ENCODE data around the gene FUT3. TPM values are rescaled to one million over a fixed set of nuclear protein-coding genes. Genes with fewer than 3 reads are reported as not detected.

Gene FUT3
- not detected for total RNA-seq

GRCh38 chr19:5851302-5851701 is at the start of gene FUT3:
FUT3 (minus strand) TSS chr19:5851449.
- Mint-ChIP-seq H3K4me1 (no peaks in the 10 kb centered on the region), H3K27ac (no peak within 1 kb of the TSS), H3K9me3 (ENCODE audit: low read depth) (no peaks in the 10 kb centered on the region), H3K4me3 (no peak within 1 kb of the TSS), H3K36me3 (no peaks in the 10 kb centered on the region), H3K27me3 (no peaks in the 10 kb centered on the region)
- ATAC-seq (no peak), DNase-seq (no peak)
- CTCF ChIA-PET: no interaction called here

DNA sequence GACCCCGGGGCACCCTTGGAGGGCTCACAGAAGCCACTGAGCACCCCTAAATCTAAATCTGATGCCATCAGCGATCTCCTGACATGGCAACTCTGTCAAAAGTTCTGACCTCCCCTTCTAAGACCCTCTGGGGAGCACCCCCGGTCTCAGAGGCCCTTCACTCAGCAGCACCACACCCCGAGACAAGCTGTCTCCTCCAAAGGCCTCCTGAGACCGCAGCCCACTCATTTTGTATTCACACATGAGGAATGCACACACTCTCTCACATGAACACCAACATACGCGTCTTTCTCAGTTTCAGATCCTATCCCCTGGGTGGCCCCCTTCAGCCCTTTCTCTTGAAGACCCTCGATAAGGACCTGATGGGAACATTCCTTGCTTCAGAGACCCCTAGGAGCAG is 49.7 kb upstream of the FUT3 start:
- H3K9me3 Mint-ChIP-seq (ENCODE audit: low read depth): no peaks in the 10 kb centered on the region
- H3K27ac Mint-ChIP-seq: peak overlapping the region; percentile 25
- CTCF ChIA-PET: interaction anchor here (0.9 to 1.5 kb wide), 2 partner anchors 97 to 121 kb away, joined by 3 to 7 read pairs; no protein-coding TSS in a partner anchor
- H3K36me3 Mint-ChIP-seq: peaks cover 10% of the 10 kb centered on the region
- H3K4me1 Mint-ChIP-seq: peaks cover 22% of the 10 kb centered on the region
- DNase-seq (no peak), ATAC-seq (no peak)
- no peaks in the 10 kb centered on the region for H3K27me3 Mint-ChIP-seq
- no peak overlapping the region for H3K4me3 Mint-ChIP-seq

DNA sequence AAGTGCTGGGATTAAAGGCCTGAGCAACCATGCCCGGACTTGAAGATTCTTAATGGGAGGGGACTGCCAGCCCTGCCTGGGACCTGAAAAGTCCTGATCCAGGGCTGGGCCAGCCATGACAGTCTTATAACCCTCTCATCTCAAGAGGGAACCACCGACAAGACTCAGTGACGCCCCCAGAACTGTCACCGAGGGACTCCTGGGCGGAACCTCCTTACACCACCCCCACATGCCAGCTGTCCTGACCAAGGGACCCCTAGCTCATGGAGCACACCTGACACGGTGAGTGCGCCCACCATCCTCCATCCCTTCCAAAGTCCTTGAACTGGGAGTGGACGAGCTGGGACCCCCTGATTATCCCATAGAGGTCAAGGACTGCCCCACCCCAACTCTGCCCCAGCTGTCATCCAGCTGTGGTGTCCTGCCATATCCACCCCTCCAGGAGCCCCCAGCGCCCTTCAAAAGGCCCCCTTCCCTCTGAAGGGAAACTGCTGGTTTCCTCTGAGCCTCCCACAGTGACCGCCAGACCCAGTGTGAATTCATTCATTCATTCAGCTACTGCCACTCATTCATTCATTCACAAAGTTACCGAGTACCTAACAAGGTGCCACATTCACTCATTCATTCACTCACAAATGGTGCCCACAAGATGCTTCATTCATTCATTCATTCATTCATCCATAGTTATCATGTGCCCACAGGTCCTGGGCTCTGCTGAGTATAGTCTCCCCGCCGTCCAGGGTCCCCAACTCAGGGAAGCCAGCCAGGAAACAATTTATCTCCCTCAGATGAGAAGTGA is 48.7 kb upstream of the FUT3 start:
- DNase-seq: no peak
- no peak overlapping the region for H3K27ac Mint-ChIP-seq
- no peaks in the 10 kb centered on the region for H3K27me3 Mint-ChIP-seq
- peaks cover 10% of the 10 kb centered on the region for H3K36me3 Mint-ChIP-seq
- H3K4me3 Mint-ChIP-seq: no peak overlapping the region
- no peaks in the 10 kb centered on the region for H3K9me3 Mint-ChIP-seq (ENCODE audit: low read depth)
- CTCF ChIA-PET: interaction anchor here (0.9 to 1.5 kb wide), 2 partner anchors 96 to 122 kb away, joined by 3 to 7 read pairs; no protein-coding TSS in a partner anchor
- no peak for ATAC-seq
- peaks cover 19% of the 10 kb centered on the region for H3K4me1 Mint-ChIP-seq

DNA sequence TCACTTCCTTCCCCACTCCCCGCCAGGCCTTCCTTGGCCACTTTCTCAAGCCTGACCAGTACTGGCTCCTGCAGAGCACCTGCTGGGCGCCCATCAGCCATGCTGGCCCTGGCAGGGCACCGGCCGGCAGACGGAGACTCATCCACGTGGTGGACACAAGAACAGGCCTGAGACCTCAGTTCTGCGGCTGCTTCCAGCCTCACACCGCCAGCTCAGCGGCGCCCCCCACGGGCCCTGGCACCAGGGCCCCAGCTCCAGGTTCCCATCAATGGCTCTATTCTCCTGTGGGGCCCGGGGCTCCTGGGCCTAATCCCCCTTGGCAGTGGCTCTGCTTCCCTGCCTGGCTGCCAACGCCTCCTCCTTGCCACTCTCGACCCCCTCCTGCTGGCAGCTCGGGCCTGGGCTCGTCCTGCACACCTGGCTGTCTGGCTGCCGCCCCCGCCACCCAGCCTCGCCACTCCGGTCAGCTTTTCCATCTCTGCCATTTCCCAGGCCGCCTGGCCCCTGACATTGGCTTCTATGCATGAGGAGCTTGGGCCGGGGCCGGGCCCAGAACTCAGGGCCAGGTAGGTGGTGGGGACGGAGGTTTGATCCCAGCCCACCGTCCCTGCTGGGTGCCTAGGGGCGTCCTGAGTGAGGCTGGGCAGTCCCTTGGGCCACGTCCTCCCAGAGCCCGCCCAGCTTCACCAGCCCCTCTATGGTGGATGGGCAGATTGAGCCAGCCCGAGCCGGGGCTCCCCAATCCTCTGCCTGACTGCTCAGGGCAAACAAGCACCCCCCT is 46.1 kb upstream of the FUT3 start:
- peaks cover under 1% of the 10 kb centered on the region for H3K27me3 Mint-ChIP-seq
- H3K9me3 Mint-ChIP-seq (ENCODE audit: low read depth): no peaks in the 10 kb centered on the region
- peaks cover 5% of the 10 kb centered on the region for H3K36me3 Mint-ChIP-seq
- ATAC-seq (no peak), DNase-seq (no peak)
- H3K4me3 Mint-ChIP-seq: no peak overlapping the region
- H3K4me1 Mint-ChIP-seq: peaks cover 14% of the 10 kb centered on the region
- CTCF ChIA-PET: interaction anchor here (1.0 kb wide), 1 partner anchor 93 kb away, joined by 5 read pairs; no protein-coding TSS in a partner anchor
- no peak overlapping the region for H3K27ac Mint-ChIP-seq

- H3K4me3 Mint-ChIP-seq: no peak overlapping the region
- H3K9me3 Mint-ChIP-seq (ENCODE audit: low read depth): no peaks in the 10 kb centered on the region
- ATAC-seq (no peak), DNase-seq (no peak)
- peaks cover 5% of the 10 kb centered on the region for H3K36me3 Mint-ChIP-seq
- CTCF ChIA-PET: interaction anchor here (1.0 kb wide), 1 partner anchor 92 kb away, joined by 5 read pairs; no protein-coding TSS in a partner anchor
- H3K4me1 Mint-ChIP-seq: peaks cover 11% of the 10 kb centered on the region
- no peak overlapping the region for H3K27ac Mint-ChIP-seq
- peaks cover 3% of the 10 kb centered on the region for H3K27me3 Mint-ChIP-seq
These were observed 45.3 kb upstream of the FUT3 start for GRCh38 chr19:5896365-5897076.

DNA sequence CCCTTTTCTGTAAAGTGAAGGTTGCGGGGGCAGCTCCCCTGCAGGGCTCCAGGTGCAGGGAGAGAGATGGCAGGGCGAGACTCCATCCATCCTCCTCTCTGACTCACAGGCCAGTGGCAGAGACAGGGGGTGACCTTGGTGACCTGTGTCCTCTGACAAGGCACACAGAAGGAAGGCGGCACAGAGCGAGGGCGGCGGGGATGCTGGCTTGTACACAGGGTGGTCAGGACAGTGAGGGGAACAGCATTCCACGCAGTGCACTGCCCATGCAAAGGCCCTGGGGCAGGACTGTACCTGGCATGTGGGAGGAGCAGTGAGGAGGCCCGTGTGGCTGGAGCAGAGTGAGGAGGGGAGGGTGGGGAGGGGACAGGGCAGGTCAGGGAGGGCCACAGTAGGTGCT is 44.6 kb upstream of the FUT3 start:
- peaks cover 4% of the 10 kb centered on the region for H3K4me1 Mint-ChIP-seq
- H3K4me3 Mint-ChIP-seq: no peak overlapping the region
- H3K27ac Mint-ChIP-seq: no peak overlapping the region
- H3K9me3 Mint-ChIP-seq (ENCODE audit: low read depth): no peaks in the 10 kb centered on the region
- DNase-seq (no peak), ATAC-seq (no peak)
- H3K36me3 Mint-ChIP-seq: peaks cover under 1% of the 10 kb centered on the region
- CTCF ChIA-PET: interaction anchor here (0.9 kb wide), 1 partner anchor 92 kb away, joined by 3 read pairs; no protein-coding TSS in a partner anchor
- H3K27me3 Mint-ChIP-seq: peaks cover 3% of the 10 kb centered on the region

GRCh38 chr19:5895409-5895808 is 44.2 kb upstream of the FUT3 start:
- no peak overlapping the region for H3K4me3 Mint-ChIP-seq
- ATAC-seq (no peak), DNase-seq (no peak)
- H3K27me3 Mint-ChIP-seq: peaks cover 3% of the 10 kb centered on the region
- H3K9me3 Mint-ChIP-seq (ENCODE audit: low read depth): no peaks in the 10 kb centered on the region
- CTCF ChIA-PET: interaction anchor here (0.9 kb wide), 1 partner anchor 91 kb away, joined by 3 read pairs; no protein-coding TSS in a partner anchor
- H3K27ac Mint-ChIP-seq: no peak overlapping the region
- no peaks in the 10 kb centered on the region for H3K36me3 Mint-ChIP-seq
- H3K4me1 Mint-ChIP-seq: peaks cover 4% of the 10 kb centered on the region

GRCh38 chr19:5894704-5895349 is 43.6 kb upstream of the FUT3 start:
- Mint-ChIP-seq H3K9me3 (ENCODE audit: low read depth) (no peaks in the 10 kb centered on the region), H3K36me3 (no peaks in the 10 kb centered on the region), H3K27ac (no peak overlapping the region), H3K27me3 (peaks cover 3% of the 10 kb centered on the region), H3K4me1 (no peaks in the 10 kb centered on the region), H3K4me3 (no peak overlapping the region)
- CTCF ChIA-PET: interaction anchor here (0.9 kb wide), 1 partner anchor 91 kb away, joined by 3 read pairs; no protein-coding TSS in a partner anchor
- ATAC-seq (no peak), DNase-seq (no peak)

DNA sequence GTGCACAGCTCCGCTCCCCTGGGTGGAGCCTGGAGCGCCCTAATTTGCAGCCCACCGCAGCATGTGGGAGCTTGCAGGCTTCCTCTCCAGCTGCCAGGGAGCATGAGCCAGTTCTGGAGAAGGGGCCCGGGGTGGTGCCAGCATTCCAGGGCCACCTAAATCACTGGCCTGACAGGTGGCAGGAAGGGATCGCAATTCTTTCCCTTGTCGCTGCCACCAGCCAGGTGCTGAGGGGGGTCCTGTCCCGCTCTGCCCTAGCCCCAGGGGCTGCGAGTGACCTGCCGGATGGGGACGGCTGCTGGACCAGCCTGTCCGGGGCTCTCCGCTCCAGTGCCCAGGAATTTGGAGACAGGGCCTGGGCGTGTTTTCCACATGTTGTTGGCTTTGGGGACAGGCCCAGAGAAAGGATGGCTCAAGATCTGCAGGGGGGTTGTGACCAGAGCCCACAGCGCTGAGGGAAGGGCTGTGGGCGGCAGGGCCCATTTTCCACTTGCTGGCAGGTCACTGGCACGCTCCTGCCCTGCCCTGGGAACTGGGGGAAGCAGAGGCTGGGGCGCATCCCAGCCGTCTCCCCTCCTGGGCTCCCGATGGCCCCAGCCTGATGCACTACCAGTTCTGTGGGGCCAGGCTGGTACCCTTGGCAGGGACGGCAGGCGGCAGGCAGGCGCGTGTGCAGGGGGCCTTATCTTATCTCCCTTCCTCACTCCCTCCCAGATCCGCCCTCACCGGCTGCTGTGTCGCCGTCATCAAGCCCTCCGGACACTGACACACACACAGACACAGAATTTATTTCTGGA is 42.9 kb upstream of the FUT3 start:
- Mint-ChIP-seq H3K36me3 (no peaks in the 10 kb centered on the region), H3K4me1 (no peaks in the 10 kb centered on the region), H3K27me3 (peaks cover 3% of the 10 kb centered on the region), H3K4me3 (no peak overlapping the region), H3K27ac (no peak overlapping the region), H3K9me3 (ENCODE audit: low read depth) (no peaks in the 10 kb centered on the region)
- ATAC-seq: no peak
- CTCF ChIA-PET: interaction anchor here (1.5 to 1.6 kb wide), 2 partner anchors 10 to 90 kb away, joined by 5 to 7 read pairs; partner anchors contain the start of gene NDUFA11
- no peak for DNase-seq

DNA sequence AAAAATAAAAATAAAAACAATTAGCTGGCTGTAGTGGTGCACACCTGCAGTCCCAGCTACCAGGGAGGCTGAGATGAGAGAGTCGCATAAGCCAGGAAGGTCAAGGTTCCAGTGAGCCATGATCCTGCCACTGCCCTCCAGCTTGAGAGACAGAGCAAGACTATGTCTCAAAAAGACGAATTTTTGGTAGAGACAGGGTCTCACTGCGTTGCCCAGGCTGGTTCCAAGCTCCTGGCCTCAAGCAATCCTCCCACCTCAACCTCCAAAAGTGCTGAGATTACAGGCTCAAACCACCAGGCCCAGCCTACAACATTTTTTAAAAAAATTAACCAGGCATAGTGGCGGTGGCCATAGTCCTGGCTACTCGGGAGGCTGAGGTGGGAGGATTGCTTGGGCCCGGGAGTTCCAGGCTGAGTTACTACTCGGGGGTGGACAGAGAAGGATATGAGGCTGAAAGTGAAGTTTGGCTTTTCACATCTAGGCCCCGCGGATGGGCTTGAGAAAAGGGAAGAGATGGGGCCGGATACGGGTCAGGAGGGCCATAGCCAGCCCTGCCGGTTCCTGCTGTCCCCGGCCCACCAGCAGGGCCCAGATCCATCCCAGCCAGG is 42.2 kb upstream of the FUT3 start:
- ATAC-seq (no peak), DNase-seq (no peak)
- H3K4me3 Mint-ChIP-seq: no peak overlapping the region
- H3K27me3 Mint-ChIP-seq: peaks cover 3% of the 10 kb centered on the region
- H3K27ac Mint-ChIP-seq: no peak overlapping the region
- no peaks in the 10 kb centered on the region for H3K4me1 Mint-ChIP-seq
- no peaks in the 10 kb centered on the region for H3K36me3 Mint-ChIP-seq
- no peaks in the 10 kb centered on the region for H3K9me3 Mint-ChIP-seq (ENCODE audit: low read depth)
- CTCF ChIA-PET: interaction anchor here (0.9 to 1.6 kb wide), 4 partner anchors 10 to 90 kb away, joined by 3 to 7 read pairs (median 4); partner anchors contain the start of genes FUT6 and NDUFA11

DNA sequence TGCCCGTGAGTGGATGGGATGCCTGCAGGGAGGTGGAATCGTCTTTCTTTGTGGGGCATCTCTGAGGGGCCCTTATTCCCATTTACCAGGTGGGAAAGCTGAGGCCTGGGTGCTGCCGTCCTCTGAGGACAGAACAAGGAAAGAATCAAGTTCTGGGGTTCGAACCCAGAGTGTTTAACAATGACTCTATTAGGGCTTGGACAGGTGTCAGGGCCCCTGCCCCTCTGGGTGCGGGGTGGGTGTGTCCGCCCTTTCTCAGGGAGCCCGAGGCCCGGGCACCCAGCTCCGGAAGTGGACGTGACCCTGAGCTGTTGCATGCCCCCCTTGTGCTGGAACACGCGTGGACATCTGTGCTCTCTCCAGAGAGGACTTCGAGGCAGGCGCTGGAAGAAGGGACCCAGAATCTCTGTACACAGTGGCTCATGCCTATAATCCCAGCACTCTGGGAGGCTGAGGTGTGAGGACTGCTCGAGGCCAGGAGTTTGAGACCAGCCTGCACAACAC is 41.6 kb upstream of the FUT3 start:
- DNase-seq (no peak), ATAC-seq (no peak)
- no peaks in the 10 kb centered on the region for H3K9me3 Mint-ChIP-seq (ENCODE audit: low read depth)
- no peak overlapping the region for H3K27ac Mint-ChIP-seq
- no peaks in the 10 kb centered on the region for H3K4me1 Mint-ChIP-seq
- CTCF ChIA-PET: interaction anchor here (0.9 to 3.1 kb wide), 6 partner anchors 11 to 129 kb away, joined by 3 to 19 read pairs (median 4); partner anchors contain the start of genes FUT6, NDUFA11 and NRTN
- no peak overlapping the region for H3K4me3 Mint-ChIP-seq
- no peaks in the 10 kb centered on the region for H3K36me3 Mint-ChIP-seq
- peaks cover 3% of the 10 kb centered on the region for H3K27me3 Mint-ChIP-seq

All from activated CD8-positive, alpha-beta memory T cell treated with anti-CD3 and anti-CD28 coated beads, Interleukin-2, amount 10 ng/mL, durations not matched to agents 7 days and 5 days (primary cell).